Mesenteric fat pad (tissue), 1 donor: ENCODE measurements around the gene CDYL2. TPM values are rescaled to one million over a fixed set of nuclear protein-coding genes. Genes with fewer than 3 reads are reported as not detected.
"Not testable (repeated sequence)": the region's sequence is repeated elsewhere in the genome, so short reads cannot be mapped to it uniquely, and the experiment has no call there.

Experiments
- DNase-seq: peaks from one replicate; pipeline ENCODE4 v3.0.0-alpha.2; 2020; ENCODE audit warnings: low spot score
- total RNA-seq: library from RNA; stranded (reverse); fragmentation: NEBNext Ultra II Directional; extraction: Animal tissue kit (Norgen Biotek cat#: 25700); gene quantifications from one replicate; pipeline ENCODE4 v1.2.1, GENCODE V29; 2021
- donor health status: DM: yes; HTN: yes; CAD: no.

The CDYL2 gene
- total RNA-seq, 1 donor from 2014 or later: 24.0 TPM

- no peak for DNase-seq
These were observed 129.5 kb downstream of the CDYL2 start for GRCh38 chr16:80674884-80675283.

- no peak for DNase-seq
These were observed 132.0 kb downstream of the CDYL2 start for GRCh38 chr16:80672379-80672778.

- no peak for DNase-seq
These were observed 133.0 kb downstream of the CDYL2 start for GRCh38 chr16:80671281-80671849.

- no peak for DNase-seq
These were observed 134.1 kb downstream of the CDYL2 start for GRCh38 chr16:80670170-80670865.

- DNase-seq: no peak
These were observed 134.7 kb downstream of the CDYL2 start for GRCh38 chr16:80669673-80670072.

GRCh38 chr16:80667925-80668324 is 136.5 kb downstream of the CDYL2 start:
- no peak for DNase-seq

GRCh38 chr16:80667251-80667560 is 137.2 kb downstream of the CDYL2 start:
- no peak for DNase-seq

GRCh38 chr16:80666378-80667250 is 137.8 kb downstream of the CDYL2 start:
- DNase-seq: no peak

- no peak for DNase-seq
These were observed 139.0 kb downstream of the CDYL2 start for GRCh38 chr16:80665356-80665755.

- no peak for DNase-seq
These were observed 139.6 kb downstream of the CDYL2 start for GRCh38 chr16:80664786-80665185.

GRCh38 chr16:80664226-80664625 is 140.2 kb downstream of the CDYL2 start:
- DNase-seq: no peak

GRCh38 chr16:80663078-80663477 is 141.3 kb downstream of the CDYL2 start:
- no peak for DNase-seq

GRCh38 chr16:80659865-80660264 is 144.5 kb downstream of the CDYL2 start:
- no peak for DNase-seq

GRCh38 chr16:80656711-80657150 is 147.7 kb downstream of the CDYL2 start:
- no peak for DNase-seq

GRCh38 chr16:80656161-80656560 is 148.2 kb downstream of the CDYL2 start:
- peak; percentile 78 for DNase-seq

GRCh38 chr16:80655751-80656150 is 148.6 kb downstream of the CDYL2 start:
- no peak for DNase-seq

GRCh38 chr16:80654094-80654862 is 150.1 kb downstream of the CDYL2 start:
- DNase-seq: peak; percentile 57

GRCh38 chr16:80652441-80652840 is 152.0 kb downstream of the CDYL2 start:
- DNase-seq: no peak

GRCh38 chr16:80650281-80650680 is 154.1 kb downstream of the CDYL2 start:
- not testable (repeated sequence) for DNase-seq

- no peak for DNase-seq
These were observed 164.1 kb downstream of the CDYL2 start for GRCh38 chr16:80640316-80640715.

GRCh38 chr16:80639636-80640035 is 164.8 kb downstream of the CDYL2 start:
- no peak for DNase-seq

GRCh38 chr16:80637621-80638020 is 166.8 kb downstream of the CDYL2 start:
- DNase-seq: no peak
